Cardiac septum (tissue), 1 donor: Measurements from ENCODE around the gene GNG7. TPM values are rescaled to one million over a fixed set of nuclear protein-coding genes. Genes with fewer than 3 reads are reported as not detected.
"Not testable (repeated sequence)": the region's sequence is repeated elsewhere in the genome, so short reads cannot be mapped to it uniquely, and the experiment has no call there.

Experiments used
- DNase-seq: peaks from one replicate; pipeline ENCODE4 v3.0.0-alpha.2; 2020; ENCODE audit warnings: low spot score
- intact Hi-C: fragments of 100-400 bp; cut with DNase I; formaldehyde crosslinking; loops from one replicate; pipeline ENCODE4 v1.14.0; 2022
- total RNA-seq: library from RNA; stranded (reverse); fragmentation: NEBNext Ultra II Directional; extraction: Animal tissue kit (Norgen Biotek cat#: 25700); gene quantifications from one replicate; pipeline ENCODE4 v1.2.1, GENCODE V29; 2021
- donor health status: DM: no; HTN: no; CAD: no.

The GNG7 gene
- total RNA-seq, 1 donor from 2014 or later = 30.9 TPM

GRCh38 chr19:2652504-2653099 lies 49.9 kb downstream of the GNG7 start:
- intact Hi-C loops = no loop called here
- DNase-seq = no peak

GRCh38 chr19:2651002-2651733 lies 51.3 kb downstream of the GNG7 start:
- DNase-seq, intact Hi-C loops: not testable (repeated sequence)

- DNase-seq = no peak
- intact Hi-C loops = no loop called here
Observed at GRCh38 chr19:2650515-2650914, 52.0 kb downstream of the GNG7 start.

GRCh38 chr19:2648528-2648937 lies 54.0 kb downstream of the GNG7 start:
- intact Hi-C loops = loop anchor here (1.0 to 5.0 kb wide), 2 partner anchors 101 to 224 kb away; no protein-coding TSS in a partner anchor
- DNase-seq = peak; percentile 82

GRCh38 chr19:2648099-2648498 lies 54.4 kb downstream of the GNG7 start:
- intact Hi-C loops = loop anchor here (1.0 to 5.0 kb wide), 2 partner anchors 101 to 224 kb away; no protein-coding TSS in a partner anchor

GRCh38 chr19:2646866-2647535 lies 55.5 kb downstream of the GNG7 start:
- no peak for DNase-seq
- intact Hi-C loops = loop anchor here (5.0 kb wide), 1 partner anchor 225 kb away; no protein-coding TSS in a partner anchor

More at GRCh38 chr19:2648099-2648498, 54.4 kb downstream of the GNG7 start:
- no peak for DNase-seq

GRCh38 chr19:2645826-2646225 lies 56.7 kb downstream of the GNG7 start:
- no peak for DNase-seq

GRCh38 chr19:2643123-2643737 lies 59.3 kb downstream of the GNG7 start:
- intact Hi-C loops, DNase-seq: not testable (repeated sequence)

More at GRCh38 chr19:2645826-2646225, 56.7 kb downstream of the GNG7 start:
- intact Hi-C loops = loop anchor here (5.0 kb wide), 1 partner anchor 226 kb away; no protein-coding TSS in a partner anchor

- DNase-seq = no peak
- intact Hi-C loops = no loop called here
Observed at GRCh38 chr19:2641332-2641698, 61.2 kb downstream of the GNG7 start.

GRCh38 chr19:2640563-2641331 lies 61.7 kb downstream of the GNG7 start:
- DNase-seq = no peak
- intact Hi-C loops = no loop called here

- intact Hi-C loops = no loop called here
- DNase-seq = no peak
Observed at GRCh38 chr19:2639999-2640398, 62.5 kb downstream of the GNG7 start.

- no peak for DNase-seq
- intact Hi-C loops = no loop called here
Observed at GRCh38 chr19:2638417-2638940, 64.0 kb downstream of the GNG7 start.

GRCh38 chr19:2636897-2637683 lies 65.4 kb downstream of the GNG7 start:
- intact Hi-C loops = no loop called here
- DNase-seq = peak; percentile 86

- intact Hi-C loops = no loop called here
- DNase-seq = no peak
Observed at GRCh38 chr19:2636141-2636896, 66.2 kb downstream of the GNG7 start.

GRCh38 chr19:2634960-2635359 lies 67.5 kb downstream of the GNG7 start:
- intact Hi-C loops = no loop called here
- DNase-seq = no peak

GRCh38 chr19:2634228-2634951 lies 68.1 kb downstream of the GNG7 start:
- DNase-seq = no peak
- intact Hi-C loops = no loop called here

- intact Hi-C loops = no loop called here
- no peak for DNase-seq
Observed at GRCh38 chr19:2633693-2634075, 68.8 kb downstream of the GNG7 start.
